HCT116 (cell line): ENCODE data around the gene MAPK8IP3. TPM values are rescaled to one million over a fixed set of nuclear protein-coding genes. Genes with fewer than 3 reads are reported as not detected.

Source experiments
- ATAC-seq: fragments of 200-7000 bp; cut with Tn5 transposase; 2 replicates; pipeline ENCODE4 v1.9.1; 2020; ENCODE audit warnings: mild to moderate bottlenecking, moderate library complexity
- BruUV-seq: library from RNA; stranded (reverse); fragments of 400-500 nt; replicated peaks from 2 replicates; lab custom pipeline; 2021; lab: Mats Ljungman, UMichigan
- CTCF ChIA-PET: fragments of 300-600 bp; sonication (Branson Sonifier 250); formaldehyde crosslinking; loops from one replicate; lab custom pipeline; 2021; ENCODE audit warnings: antibody characterized with exemption; lab: Charles Lee
- POLR2A ChIA-PET: fragments of 300-600, 350-600 bp; sonication (Branson Sonifier 250); formaldehyde crosslinking; loops from one replicate; lab custom pipeline; 2021; ENCODE audit warnings: antibody characterized with exemption; lab: Charles Lee
- RAD21 ChIA-PET, 2 experiments: fragments of 300-600 bp; sonication (Branson Sonifier 250); formaldehyde crosslinking; loops; one replicate each; lab custom pipeline; 2023; ENCODE audit warnings: low total read pairs in 2 of 2; ENCODE audit not compliant: uncharacterized antibody in 2 of 2, unreplicated experiment in 2 of 2, low non-redundant PET in 1 of 2; lab: Charles Lee
- DNase-seq: peaks from one replicate; pipeline ENCODE4 v3.0.0-alpha.2; 2010; ENCODE audit warnings: low read depth, low spot score
- H2AFZ ChIP-seq: fragments of 200-600 bp; shearing (Covaris generic), sonication (generic); 2 replicates; pipeline ENCODE4 v1.6.1; 2017; ENCODE audit warnings: low read depth, mixed run types, mixed read lengths, antibody characterized with exemption, low read length; ENCODE audit not compliant: poor library complexity, severe bottlenecking
- H3K27ac ChIP-seq: 2 replicates; pipeline ENCODE4 v1.5.1; 2012; ENCODE audit warnings: low read depth, low read length
- H3K27me3 ChIP-seq: fragments of 200-600 bp; sonication (generic); 2 replicates; pipeline ENCODE4 v1.6.1; 2016; ENCODE audit warnings: mixed run types, low read length, mixed read lengths; ENCODE audit not compliant: insufficient read depth
- H3K36me3 ChIP-seq, 2 experiments: fragments of 200-500 bp in 1 of 2; fragments of 200-600 bp in 1 of 2; sonication (Bioruptor generic) in 1 of 2; sonication (generic) in 1 of 2; 2 replicates each; pipeline versions ENCODE4 v1.5.1 to v1.6.1; 2014 to 2016; ENCODE audit warnings: low read length in 2 of 2, inconsistent platforms in 1 of 2, mixed read lengths in 1 of 2, mixed run types in 1 of 2; ENCODE audit not compliant: insufficient read depth in 2 of 2, control insufficient read depth in 1 of 2
- H3K4me1 ChIP-seq, 2 experiments: fragments of 200-600 bp in 1 of 2; sonication (generic) in 1 of 2; 2 replicates each; pipeline versions ENCODE4 v1.5.1 to v1.6.1; 2012 to 2017; ENCODE audit warnings: low read length in 2 of 2, inconsistent platforms in 1 of 2, mild to moderate bottlenecking in 1 of 2, mixed read lengths in 1 of 2, mixed run types in 1 of 2, moderate library complexity in 1 of 2; ENCODE audit not compliant: insufficient read depth in 2 of 2, control insufficient read depth in 1 of 2
- H3K4me2 ChIP-seq: fragments of 200-600 bp; sonication (generic); 2 replicates; pipeline ENCODE4 v1.6.1; 2017; ENCODE audit warnings: mixed run types, low read length, mixed read lengths
- H3K4me3 ChIP-seq, 2 experiments: fragments of 200-600 bp in 1 of 2; sonication (generic) in 1 of 2; replicated peaks in 1 of 2; 2 replicates each; pipeline ENCODE4 v1.5.1; 2011 to 2016; ENCODE audit warnings: low read length in 2 of 2, control low read depth in 1 of 2, low read depth in 1 of 2, mild to moderate bottlenecking in 1 of 2, mixed read lengths in 1 of 2, mixed run types in 1 of 2
- H3K79me2 ChIP-seq: fragments of 200-600 bp; sonication (generic); 2 replicates; pipeline ENCODE4 v1.6.1; 2017; ENCODE audit warnings: mild to moderate bottlenecking, mixed run types, low read length, moderate library complexity, mixed read lengths; ENCODE audit not compliant: insufficient read depth
- H3K9ac ChIP-seq: fragments of 200-600 bp; sonication (generic); 2 replicates; pipeline ENCODE4 v1.6.1; 2016; ENCODE audit warnings: low read length, mixed read lengths
- H3K9me2 ChIP-seq: fragments of 200-600 bp; sonication (generic), shearing (Covaris generic); 2 replicates; pipeline ENCODE4 v1.6.1; 2017; ENCODE audit warnings: mixed run types, mild to moderate bottlenecking, moderate library complexity; ENCODE audit not compliant: insufficient read depth
- H3K9me3 ChIP-seq, 2 experiments: fragments of 200-500 bp in 1 of 2; fragments of 200-600 bp in 1 of 2; sonication (Bioruptor generic) in 1 of 2; sonication (generic) in 1 of 2; 2 replicates each; pipeline ENCODE4 v1.6.1; 2014 to 2017; ENCODE audit warnings: low read length in 2 of 2, mixed read lengths in 2 of 2, inconsistent platforms in 1 of 2, low read depth in 1 of 2, mild to moderate bottlenecking in 1 of 2, mixed run types in 1 of 2, moderate library complexity in 1 of 2; ENCODE audit not compliant: control insufficient read depth in 1 of 2, insufficient read depth in 1 of 2
- H4K20me1 ChIP-seq: fragments of 200-600 bp; sonication (generic), shearing (Covaris generic); 2 replicates; pipeline ENCODE4 v1.6.1; 2017; ENCODE audit warnings: mixed run types, mild to moderate bottlenecking, moderate library complexity; ENCODE audit not compliant: insufficient read depth
- EGR1 ChIP-seq: IDR thresholded peaks from 2 replicates; pipeline ENCODE4 v1.6.1; 2012; ENCODE audit warnings: low read depth
- EZH2phosphoT487 ChIP-seq: fragments of 200-600 bp; IDR thresholded peaks from 2 replicates; pipeline ENCODE4 v1.6.1; 2018; ENCODE audit warnings: antibody characterized with exemption, borderline replicate concordance
- JUND ChIP-seq: IDR thresholded peaks from 2 replicates; pipeline ENCODE4 v1.6.1; 2012
- POLR2A ChIP-seq: IDR thresholded peaks from 2 replicates; pipeline ENCODE4 v1.7.0; 2011; ENCODE audit warnings: borderline replicate concordance; ENCODE audit not compliant: insufficient read depth, insufficient read length; ENCODE audit errors: extremely low read depth
- POLR2AphosphoS5 ChIP-seq: IDR thresholded peaks from 2 replicates; pipeline ENCODE4 v1.6.1; 2011; ENCODE audit warnings: mild to moderate bottlenecking, low read depth, low read length, moderate library complexity
- SIN3A ChIP-seq: IDR thresholded peaks from 2 replicates; pipeline ENCODE4 v1.6.1; 2012; ENCODE audit warnings: low read depth
- TCF7L2 ChIP-seq: IDR thresholded peaks from 2 replicates; pipeline ENCODE4 v1.7.0; 2011; ENCODE audit warnings: borderline replicate concordance, inconsistent platforms; ENCODE audit not compliant: insufficient read depth, insufficient read length; ENCODE audit errors: extremely low read depth
- YY1 ChIP-seq: IDR thresholded peaks from 2 replicates; pipeline ENCODE4 v1.6.1; 2011; ENCODE audit warnings: low read length, low read depth, moderate library complexity, mild to moderate bottlenecking; ENCODE audit not compliant: insufficient replicate concordance; ENCODE audit errors: extremely low read depth
- intact Hi-C: fragments of 100-400 bp; cut with micrococcal nuclease; formaldehyde crosslinking; loops from 2 replicates; pipeline ENCODE4 v1.10.0; 2022
- total RNA-seq: library from RNA; stranded (reverse); gene quantifications from one replicate; pipeline ENCODE4 v1.2.1, GENCODE V29; 2021; ENCODE audit not compliant: unreplicated experiment
- TF ChIP-seq, protein P1 (sequence below): IDR thresholded peaks from 2 replicates; pipeline ENCODE4 v1.6.1; 2011; ENCODE audit warnings: mild to moderate bottlenecking, low read length, moderate library complexity; ENCODE audit not compliant: insufficient replicate concordance; ENCODE audit errors: extremely low read depth

The MAPK8IP3 gene
- total RNA-seq, 1 experiment from 2014 or later = 75.3 TPM

DNA sequence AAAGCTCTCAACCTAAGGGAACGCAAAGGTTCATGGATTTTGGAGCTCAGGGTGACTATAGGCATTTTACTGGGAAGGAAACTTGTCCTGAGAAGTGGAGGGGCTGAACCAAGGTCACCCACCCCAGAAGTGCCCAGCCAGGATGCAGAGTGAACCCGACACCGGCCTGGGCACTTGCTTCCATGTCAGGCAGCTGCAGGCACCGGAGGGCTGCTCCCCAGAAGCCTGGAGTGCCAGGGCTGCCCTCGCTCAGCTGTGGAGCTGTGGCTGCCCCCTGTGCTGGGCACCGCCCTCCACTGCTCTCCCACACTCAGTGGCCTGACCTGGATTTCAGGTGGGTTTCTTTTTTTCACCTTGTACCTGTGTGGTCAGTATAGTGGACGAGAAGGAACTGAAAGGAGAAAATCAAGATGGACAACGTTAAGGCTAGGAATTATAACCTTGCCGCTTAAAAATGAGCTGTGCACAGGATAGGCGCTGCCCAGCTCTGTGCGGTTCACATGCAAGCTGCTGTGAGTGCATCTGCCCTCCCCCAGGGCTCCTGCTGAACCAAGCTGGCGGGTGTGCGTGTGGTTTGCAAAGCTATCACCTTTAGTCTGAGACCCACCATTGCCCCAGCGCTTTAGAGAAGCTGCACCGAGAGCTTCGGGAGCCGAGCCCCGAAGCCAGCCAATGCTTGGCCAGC, 2.2 kb downstream of the MAPK8IP3 start:
- ATAC-seq (no peak), DNase-seq (no peak)
- TF ChIP-seq YY1 (no peak), POLR2AphosphoS5 (no peak), SIN3A (no peak), TCF7L2 (no peak), JUND (no peak), POLR2A (no peak), EZH2phosphoT487 (no peak), EGR1 (no peak)
- TF ChIP-seq, protein P1, sequence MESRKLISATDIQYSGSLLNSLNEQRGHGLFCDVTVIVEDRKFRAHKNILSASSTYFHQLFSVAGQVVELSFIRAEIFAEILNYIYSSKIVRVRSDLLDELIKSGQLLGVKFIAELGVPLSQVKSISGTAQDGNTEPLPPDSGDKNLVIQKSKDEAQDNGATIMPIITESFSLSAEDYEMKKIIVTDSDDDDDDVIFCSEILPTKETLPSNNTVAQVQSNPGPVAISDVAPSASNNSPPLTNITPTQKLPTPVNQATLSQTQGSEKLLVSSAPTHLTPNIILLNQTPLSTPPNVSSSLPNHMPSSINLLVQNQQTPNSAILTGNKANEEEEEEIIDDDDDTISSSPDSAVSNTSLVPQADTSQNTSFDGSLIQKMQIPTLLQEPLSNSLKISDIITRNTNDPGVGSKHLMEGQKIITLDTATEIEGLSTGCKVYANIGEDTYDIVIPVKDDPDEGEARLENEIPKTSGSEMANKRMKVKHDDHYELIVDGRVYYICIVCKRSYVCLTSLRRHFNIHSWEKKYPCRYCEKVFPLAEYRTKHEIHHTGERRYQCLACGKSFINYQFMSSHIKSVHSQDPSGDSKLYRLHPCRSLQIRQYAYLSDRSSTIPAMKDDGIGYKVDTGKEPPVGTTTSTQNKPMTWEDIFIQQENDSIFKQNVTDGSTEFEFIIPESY = no peak
- Histone ChIP-seq H3K9ac (no peak overlapping the region), H3K27me3 (no peaks in the 10 kb centered on the region), H2AFZ (no peak overlapping the region), H3K4me3 (no peak overlapping the region), H3K27ac (no peak overlapping the region; the same call in 1 of the 2 replicates), H3K36me3 (no peaks in the 10 kb centered on the region), H4K20me1 (peaks cover 3% of the 10 kb centered on the region; the same call in 1 of the 2 replicates), H3K4me2 (peak overlapping the region; percentile 97; the same call in 1 of the 2 replicates), H3K9me2 (no peaks in the 10 kb centered on the region), H3K9me3 (no peaks in the 10 kb centered on the region), H3K4me1 (peaks cover 11 to 20% of the 10 kb centered on the region in 2 experiments), H3K79me2 (peaks cover 68% of the 10 kb centered on the region)
- ChIA-PET POLR2A (no interaction called here), RAD21 (no interaction called here), CTCF (no interaction called here)
- no TSS peak for BruUV-seq
- intact Hi-C loops = no loop called here
